GM12878 (cell line): ENCODE measurements around the gene CT55. TPM values are rescaled to one million over a fixed set of nuclear protein-coding genes. Genes with fewer than 3 reads are reported as not detected.

Source experiments
- ATAC-seq: fragments of 200-7000 bp; cut with Tn5 transposase; 3 replicates; pipeline ENCODE4 v1.9.1; 2020; ENCODE audit warnings: mild to moderate bottlenecking, moderate library complexity
- BruUV-seq: library from RNA; stranded (reverse); fragments of 400-500 nt; replicated peaks from 2 replicates; lab custom pipeline; 2021; lab: Mats Ljungman, UMichigan
- CTCF ChIA-PET: fragments of 300-600 bp; sonication (Branson Sonifier 250); formaldehyde crosslinking; extraction: SDS; loops from one replicate; lab custom pipeline; 2021; ENCODE audit warnings: inconsistent platforms; lab: Yijun Ruan, JAX
- POLR2A ChIA-PET: fragments of 350-600 bp; formaldehyde crosslinking; extraction: SDS; loops from one replicate; lab custom pipeline; 2021; ENCODE audit warnings: inconsistent platforms; lab: Charles Lee
- RAD21 ChIA-PET: fragments of 300-600 bp; sonication (Branson Sonifier 250); formaldehyde crosslinking; loops from one replicate; lab custom pipeline; 2023; ENCODE audit warnings: antibody characterized with exemption; ENCODE audit not compliant: unreplicated experiment; lab: Charles Lee
- SMC1A ChIA-PET: fragments of 300-600 bp; sonication (Branson Sonifier 250); formaldehyde crosslinking; loops from one replicate; lab custom pipeline; 2023; ENCODE audit not compliant: unreplicated experiment, uncharacterized antibody; lab: Charles Lee
- DNase-seq: peaks from one replicate; pipeline ENCODE4 v3.0.0-alpha.2; 2011; ENCODE audit warnings: low read depth, low spot score
- FAIRE-seq: peaks from 3 replicates; lab custom pipeline; 2011; peaks lifted over from hg19 to GRCh38; lab: Jason Lieb, UNC
- H2AFZ ChIP-seq: 2 replicates; pipeline ENCODE4 v1.6.0; 2011; ENCODE audit warnings: low read depth, low read length, control low read depth; ENCODE audit not compliant: control insufficient read depth
- H3K27ac ChIP-seq: 2 replicates; pipeline ENCODE4 v1.5.1; 2011; ENCODE audit warnings: control low read depth; ENCODE audit not compliant: control insufficient read depth, insufficient read depth
- H3K27me3 ChIP-seq, 2 experiments: replicated peaks in 1 of 2; 2 replicates each; pipeline versions ENCODE4 v1.6.0 to v1.6.1; 2011; ENCODE audit warnings: low read length in 1 of 2; ENCODE audit not compliant: control insufficient read depth in 2 of 2, insufficient read depth in 2 of 2
- H3K36me3 ChIP-seq, 2 experiments: 2 replicates each; pipeline ENCODE4 v1.5.1; 2011; ENCODE audit warnings: low read length in 1 of 2; ENCODE audit not compliant: control insufficient read depth in 2 of 2, insufficient read depth in 2 of 2
- H3K4me1 ChIP-seq: 2 replicates; pipeline ENCODE4 v1.6.1; 2011; ENCODE audit warnings: mild to moderate bottlenecking, low read length, moderate library complexity, mixed read lengths; ENCODE audit not compliant: control insufficient read depth, insufficient read depth
- H3K4me2 ChIP-seq: 2 replicates; pipeline ENCODE4 v1.6.0; 2011; ENCODE audit warnings: control low read depth; ENCODE audit not compliant: control insufficient read depth, insufficient read depth
- H3K4me3 ChIP-seq: fragments of 200-600 bp; sonication (generic); 2 replicates; pipeline ENCODE4 v1.5.1; 2016
- H3K79me2 ChIP-seq: 2 replicates; pipeline ENCODE4 v1.6.0; 2011; ENCODE audit warnings: low read length; ENCODE audit not compliant: control insufficient read depth, insufficient read depth
- H3K9ac ChIP-seq: 2 replicates; pipeline ENCODE4 v1.8.0; 2011; ENCODE audit warnings: low read length, control low read depth, mixed read lengths; ENCODE audit not compliant: control insufficient read depth, insufficient read depth
- H3K9me3 ChIP-seq: replicated peaks from 3 replicates; pipeline ENCODE4 v1.5.1; 2011; ENCODE audit warnings: mild to moderate bottlenecking, low read length; ENCODE audit not compliant: control insufficient read depth, insufficient read depth
- H4K20me1 ChIP-seq: 2 replicates; pipeline ENCODE4 v1.6.0; 2011; ENCODE audit not compliant: control insufficient read depth, insufficient read depth
- ATF7 ChIP-seq: fragments of 450-650 bp; IDR thresholded peaks from 2 replicates; pipeline ENCODE4 v1.6.1; 2016; ENCODE audit warnings: low read depth, mild to moderate bottlenecking
- CHD1 ChIP-seq: IDR thresholded peaks from 2 replicates; pipeline ENCODE4 v1.6.1; 2012; ENCODE audit warnings: low read depth, low read length, improper control_type of control experiment
- EED ChIP-seq: sonication (generic); IDR thresholded peaks from 2 replicates; pipeline ENCODE4 v1.6.1; 2016; ENCODE audit warnings: antibody characterized with exemption, low read depth
- EGR1 ChIP-seq, 2 experiments: IDR thresholded peaks; 1 replicate in 1 of 2; 2 replicates in 1 of 2; pipeline ENCODE4 v1.6.1; 2011 to 2012; ENCODE audit warnings: low read depth in 2 of 2, low read length in 2 of 2, borderline replicate concordance in 1 of 2, mild to moderate bottlenecking in 1 of 2, moderate library complexity in 1 of 2
- ETV6 ChIP-seq, 2 experiments: fragments of 450-650 bp in 1 of 2; IDR thresholded peaks in 1 of 2; conservative IDR thresholded peaks in 1 of 2; 2 replicates each; pipeline ENCODE4 v1.6.1; 2014; ENCODE audit warnings: antibody characterized with exemption in 1 of 2, borderline replicate concordance in 1 of 2, low read depth in 1 of 2, mild to moderate bottlenecking in 1 of 2, moderate library complexity in 1 of 2
- IRF4 ChIP-seq: IDR thresholded peaks from 2 replicates; pipeline ENCODE4 v1.6.1; 2011; ENCODE audit warnings: low read depth, low read length
- MYB ChIP-seq: fragments of 150-350 bp; IDR thresholded peaks from 2 replicates; pipeline ENCODE4 v1.6.1; 2014; ENCODE audit warnings: mild to moderate bottlenecking, low read depth, low read length, borderline replicate concordance
- NR2F1 ChIP-seq: fragments of 450-650 bp; conservative IDR thresholded peaks from 2 replicates; pipeline ENCODE4 v1.6.1; 2017; ENCODE audit warnings: mild to moderate bottlenecking
- PRDM15 ChIP-seq: fragments of 450-650 bp; formaldehyde crosslinking; IDR thresholded peaks from 2 replicates; pipeline ENCODE4 v1.4.0; 2020; ENCODE audit warnings: mild to moderate bottlenecking, moderate library complexity
- SIX5 ChIP-seq: IDR thresholded peaks from 2 replicates; pipeline ENCODE4 v1.6.1; 2011; ENCODE audit warnings: mild to moderate bottlenecking, low read depth, low read length, moderate library complexity; ENCODE audit not compliant: severe bottlenecking
- SMAD5 ChIP-seq: IDR thresholded peaks from 2 replicates; pipeline ENCODE4 v1.6.1; 2016; ENCODE audit warnings: antibody characterized with exemption, low read depth
- SUZ12 ChIP-seq: fragments of 200-600 bp; sonication (generic); IDR thresholded peaks from one replicate; pipeline ENCODE4 v1.6.1; 2018; ENCODE audit warnings: antibody characterized with exemption, mild to moderate bottlenecking; ENCODE audit not compliant: unreplicated experiment
- USF1 ChIP-seq: IDR thresholded peaks from 2 replicates; pipeline ENCODE4 v1.6.1; 2011; ENCODE audit warnings: borderline replicate concordance, low read depth, mild to moderate bottlenecking, moderate library complexity, mixed read lengths, low read length; ENCODE audit not compliant: insufficient read depth; ENCODE audit errors: extremely low read length
- WGBS: methylation state at CpG from one replicate; pipeline ENCODE4 v1.1.6; 2016; ENCODE audit warnings: low lambda C conversion rate; ENCODE audit not compliant: insufficient replicate concordance, insufficient coverage; ENCODE audit errors: missing lambda C conversion rate; 5-methylcytosine and 5-hydroxymethylcytosine counted together
- in situ Hi-C: fragments of 300-500 bp; cut with MboI; formaldehyde crosslinking; loops from 9 replicates; pipeline ENCODE4 v1.14.3; 2018; ENCODE audit warnings: mixed read lengths
- intact Hi-C: fragments of 100-400 bp; cut with micrococcal nuclease; formaldehyde crosslinking; loops from one replicate; pipeline ENCODE4 v1.14.2; 2022; ENCODE audit not compliant: unreplicated experiment
- polyA plus RNA-seq, 11 experiments: library from polyadenylated mRNA; depleted of rRNA in 4 of 11; unstranded in 6 of 11; stranded (reverse) in 5 of 11; fragments of >200 nt; fragmentation: Nextera tagmentation in 4 of 11; fragmentation: Illumina TruSeq in 1 of 11; extraction: Ambion mirVana in 4 of 11; extraction: Trizol in 1 of 11; gene quantifications; 1 replicate in 1 of 11; 2 replicates in 10 of 11; pipeline versions ENCODE4 v1.2.1 to v1.2.3, GENCODE V29; 2011 to 2016; ENCODE audit warnings: inconsistent platforms in 2 of 11, missing spikeins in 2 of 11, low read depth in 1 of 11
- total RNA-seq, 4 experiments: library from RNA; depleted of rRNA in 3 of 4; stranded (reverse); fragments of >200 nt in 3 of 4; fragmentation: Illumina TruSeq in 1 of 4; extraction: Trizol in 1 of 4; gene quantifications; 2 replicates each; pipeline versions ENCODE4 v1.2.1 to v1.2.3, GENCODE V29; 2013 to 2021
- TF ChIP-seq, protein P1 (sequence below): fragments of 150-350 bp; IDR thresholded peaks from 2 replicates; pipeline ENCODE4 v1.6.1; 2016; ENCODE audit warnings: low read depth, low read length

CT55 gene
- total and polyA plus RNA-seq, 10 of the 15 experiments (the other 5 are each of a cell fraction or from before 2014, with no cell fraction given) = not detected

DNA sequence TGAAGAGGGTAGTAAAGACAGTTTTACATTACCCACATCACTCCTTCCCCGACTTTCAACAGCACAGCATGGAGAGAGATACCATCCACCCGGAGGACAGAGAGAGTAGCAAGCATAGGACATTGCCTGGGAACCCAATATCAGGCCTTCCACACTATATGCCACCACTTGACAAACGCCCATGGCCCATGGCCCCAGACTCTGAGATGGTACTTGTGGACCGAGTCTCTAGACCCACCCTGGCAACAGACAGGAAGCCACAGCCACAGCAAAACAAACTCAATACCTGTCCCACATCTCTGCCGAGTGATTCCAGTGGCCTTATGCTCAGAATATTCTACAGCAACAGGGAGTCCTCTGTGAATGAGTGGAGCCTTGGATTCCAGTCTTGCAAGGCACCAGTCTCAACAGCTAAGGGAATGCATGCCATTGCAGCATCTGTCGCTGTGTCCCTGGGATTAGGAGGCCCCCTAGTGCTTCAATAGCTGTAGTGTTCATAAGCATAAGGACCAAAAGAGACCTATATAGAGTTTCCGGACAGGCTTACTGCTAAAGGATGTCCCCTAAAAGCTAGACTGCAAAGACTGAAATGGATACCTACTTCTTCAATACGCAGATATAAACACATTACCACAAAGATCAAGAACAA, 14.7 kb upstream of the CT55 start (continued):
- TF ChIP-seq PRDM15 (CRISPR knock-in tag) = no peak
- TF ChIP-seq, all 136 proteins: peak for 6

DNA sequence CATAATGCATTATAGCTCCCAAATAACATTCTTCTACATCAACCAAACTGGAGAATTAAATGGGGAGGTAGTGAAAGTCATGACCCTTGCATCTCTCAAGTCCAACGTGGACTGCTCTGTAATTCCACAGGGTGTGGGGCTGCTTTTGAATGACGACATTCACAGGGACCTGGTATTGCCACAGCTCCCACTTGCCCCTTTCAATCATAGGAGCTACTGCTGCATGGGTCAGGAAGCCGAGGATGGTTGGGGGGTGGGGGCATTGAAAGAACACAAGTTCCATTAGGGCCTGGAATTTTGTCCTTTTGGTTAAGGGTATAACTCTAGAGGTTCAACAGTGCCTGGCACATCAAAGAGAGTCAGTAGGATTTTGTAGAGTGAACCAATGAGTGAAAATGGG, 7.4 kb upstream of the CT55 start:
- no peak for FAIRE-seq
- 10% methylated on average over 3 of the region's 3 CpGs for WGBS
- intact Hi-C loops = no loop called here
- TF ChIP-seq MYB (no peak), ATF7 (no peak), SMAD5 (no peak), ETV6 (conservative IDR thresholded peaks at IDR 0.05 in 1 of 2, IDR thresholded peaks at IDR 0.05 in 1 of 2; ENCODE audit: borderline replicate concordance in 1 of 2, low read depth in 1 of 2) (no peak), EED (no peak), CHD1 (no peak), NR2F1 (no peak), SUZ12 (no peak), EGR1 (IDR thresholded peaks at IDR 0.05; ENCODE audit: borderline replicate concordance in 1 of 2, low read depth in 2 of 2, low read length in 2 of 2) (no peak), USF1 (no peak), IRF4 (no peak), SIX5 (no peak)
- TF ChIP-seq, protein P1, sequence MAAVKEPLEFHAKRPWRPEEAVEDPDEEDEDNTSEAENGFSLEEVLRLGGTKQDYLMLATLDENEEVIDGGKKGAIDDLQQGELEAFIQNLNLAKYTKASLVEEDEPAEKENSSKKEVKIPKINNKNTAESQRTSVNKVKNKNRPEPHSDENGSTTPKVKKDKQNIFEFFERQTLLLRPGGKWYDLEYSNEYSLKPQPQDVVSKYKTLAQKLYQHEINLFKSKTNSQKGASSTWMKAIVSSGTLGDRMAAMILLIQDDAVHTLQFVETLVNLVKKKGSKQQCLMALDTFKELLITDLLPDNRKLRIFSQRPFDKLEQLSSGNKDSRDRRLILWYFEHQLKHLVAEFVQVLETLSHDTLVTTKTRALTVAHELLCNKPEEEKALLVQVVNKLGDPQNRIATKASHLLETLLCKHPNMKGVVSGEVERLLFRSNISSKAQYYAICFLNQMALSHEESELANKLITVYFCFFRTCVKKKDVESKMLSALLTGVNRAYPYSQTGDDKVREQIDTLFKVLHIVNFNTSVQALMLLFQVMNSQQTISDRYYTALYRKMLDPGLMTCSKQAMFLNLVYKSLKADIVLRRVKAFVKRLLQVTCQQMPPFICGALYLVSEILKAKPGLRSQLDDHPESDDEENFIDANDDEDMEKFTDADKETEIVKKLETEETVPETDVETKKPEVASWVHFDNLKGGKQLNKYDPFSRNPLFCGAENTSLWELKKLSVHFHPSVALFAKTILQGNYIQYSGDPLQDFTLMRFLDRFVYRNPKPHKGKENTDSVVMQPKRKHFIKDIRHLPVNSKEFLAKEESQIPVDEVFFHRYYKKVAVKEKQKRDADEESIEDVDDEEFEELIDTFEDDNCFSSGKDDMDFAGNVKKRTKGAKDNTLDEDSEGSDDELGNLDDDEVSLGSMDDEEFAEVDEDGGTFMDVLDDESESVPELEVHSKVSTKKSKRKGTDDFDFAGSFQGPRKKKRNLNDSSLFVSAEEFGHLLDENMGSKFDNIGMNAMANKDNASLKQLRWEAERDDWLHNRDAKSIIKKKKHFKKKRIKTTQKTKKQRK = no peak

More for the DNA sequence above, 7.4 kb upstream of the CT55 start:
- no peak overlapping the region for H3K4me2 ChIP-seq
- no peaks in the 10 kb centered on the region for H4K20me1 ChIP-seq
- no peaks in the 10 kb centered on the region for H3K36me3 ChIP-seq
- no peaks in the 10 kb centered on the region for H3K27me3 ChIP-seq
- ATAC-seq (no peak), DNase-seq (no peak)
- CTCF ChIA-PET = no interaction called here
- SMC1A ChIA-PET = no interaction called here
- no peak overlapping the region for H3K9ac ChIP-seq
- H3K4me3 ChIP-seq = no peak overlapping the region
- H3K9me3 ChIP-seq = no peaks in the 10 kb centered on the region
- no TSS peak for BruUV-seq
- no peaks in the 10 kb centered on the region for H3K79me2 ChIP-seq
- RAD21 ChIA-PET = no interaction called here
- H3K4me1 ChIP-seq = no peaks in the 10 kb centered on the region
- H3K27ac ChIP-seq = no peak overlapping the region
- H2AFZ ChIP-seq = no peak overlapping the region
- in situ Hi-C loops = no loop called here
- POLR2A ChIA-PET = no interaction called here
